Measurements from ENCODE around the gene FRAS1. TPM values are rescaled to one million over a fixed set of nuclear protein-coding genes. Genes with fewer than 3 reads are reported as not detected.

The FRAS1 gene
- polyA plus RNA-seq, 2 of the 4 experiments (the other 2 are of a cell fraction) = 2.3 to 5.8 TPM

- POLR2A ChIA-PET = no interaction called here
- no peak for FAIRE-seq
- Histone ChIP-seq H3K27ac (no peak overlapping the region), H3K9me3 (no peaks in the 10 kb centered on the region), H3K4me1 (no peaks in the 10 kb centered on the region), H3K4me3 (no peak overlapping the region), H3K4me2 (no peak overlapping the region)
- CTCF ChIA-PET = interaction anchor here (0.7 kb wide), 1 partner anchor 302 kb away, joined by 3 read pairs; no protein-coding TSS in a partner anchor
- ATAC-seq = no peak
- TF ChIP-seq KDM5A (IDR thresholded peaks at IDR 0.05) (no peak), NFE2L2 (conservative IDR thresholded peaks at IDR 0.05; ENCODE audit: low read length) (no peak), ZC3H11A (IDR thresholded peaks at IDR 0.05) (no peak), CHD4 (IDR thresholded peaks at IDR 0.05; ENCODE audit: borderline replicate concordance) (no peak), RARB (CRISPR knock-in tag; IDR thresholded peaks at IDR 0.05) (no peak), MAFK (IDR thresholded peaks at IDR 0.05; ENCODE audit: partially characterized antibody) (no peak), FOSB (CRISPR knock-in tag; IDR thresholded peaks at IDR 0.05) (no peak)
- WGBS (ENCODE audit: missing lambda C conversion rate) = 47% methylated on average over 4 of the region's 4 CpGs
- DNase-seq (ENCODE audit: low read depth in 1 of 2, low spot score in 1 of 2) = no peak
Observed at GRCh38 chr4:78361621-78362120, 304.5 kb downstream of the FRAS1 start.

- 91% methylated on average over 6 of the region's 6 CpGs for WGBS (ENCODE audit: missing lambda C conversion rate)
- TF ChIP-seq NFE2L2 (conservative IDR thresholded peaks at IDR 0.05; ENCODE audit: low read length) (no peak), CBX8 (IDR thresholded peaks at IDR 0.05) (no peak), CHD4 (IDR thresholded peaks at IDR 0.05; ENCODE audit: borderline replicate concordance) (no peak), CEBPB (IDR thresholded peaks at IDR 0.05) (no peak), JUN (IDR thresholded peaks at IDR 0.05) (no peak), HES2 (IDR thresholded peaks at IDR 0.05) (no peak), ZSCAN20 (CRISPR knock-in tag; IDR thresholded peaks at IDR 0.05) (no peak), FOXS1 (CRISPR knock-in tag; IDR thresholded peaks at IDR 0.05) (no peak), HOXA7 (CRISPR knock-in tag; IDR thresholded peaks at IDR 0.05) (no peak), SREBF2 (IDR thresholded peaks at IDR 0.05) (no peak), CTCF (IDR thresholded peaks at IDR 0.05) (no peak), MAFK (IDR thresholded peaks at IDR 0.05; ENCODE audit: partially characterized antibody) (no peak), ELK1 (IDR thresholded peaks at IDR 0.05; ENCODE audit: low read depth, low read length) (no peak), HMGXB4 (CRISPR knock-in tag; IDR thresholded peaks at IDR 0.05; ENCODE audit: borderline replicate concordance) (no peak), GATA3 (IDR thresholded peaks at IDR 0.05; ENCODE audit: borderline replicate concordance) (no peak), KDM1A (IDR thresholded peaks at IDR 0.05; ENCODE audit: low read depth) (no peak), MAX (IDR thresholded peaks at IDR 0.05) (no peak), E2F6 (IDR thresholded peaks at IDR 0.05; ENCODE audit: borderline replicate concordance, low read depth) (no peak), RNF2 (IDR thresholded peaks at IDR 0.05; ENCODE audit: borderline replicate concordance, low read depth) (no peak), HEYL (CRISPR knock-in tag; IDR thresholded peaks at IDR 0.05) (no peak)
- ChIA-PET CTCF (no interaction called here), POLR2A (no interaction called here)
- no peak for FAIRE-seq
- no peak for DNase-seq (ENCODE audit: low read depth in 1 of 2, low spot score in 1 of 2)
- Histone ChIP-seq H3K9me3 (no peaks in the 10 kb centered on the region), H3K4me3 (no peak overlapping the region), H3K4me2 (no peak overlapping the region), H3K27ac (no peak overlapping the region), H3K4me1 (no peaks in the 10 kb centered on the region)
- no peak for ATAC-seq
Observed at GRCh38 chr4:78362310-78362709, 305.2 kb downstream of the FRAS1 start.
